Liver (tissue), 3 donors: Measurements from ENCODE around the gene RNF181.

Experiments
- ATF3 ChIP-seq: IDR thresholded peaks from 2 replicates; pipeline ENCODE4 v1.6.1; 2016; ENCODE audit warnings: antibody characterized with exemption
- CTCF ChIP-seq: fragments of 150-350 bp; IDR thresholded peaks from 2 replicates; pipeline ENCODE4 v1.5.1; 2017; ENCODE audit warnings: improper control_type of control experiment, low read depth, low read length; ENCODE audit not compliant: missing input control
- FOXA2 ChIP-seq: IDR thresholded peaks from 2 replicates; pipeline ENCODE4 v1.6.1; 2016; ENCODE audit warnings: antibody characterized with exemption
- HNF4A ChIP-seq, 2 donors: conservative IDR thresholded peaks; 2 replicates each; pipeline ENCODE4 v1.6.1; 2016; ENCODE audit warnings: antibody characterized with exemption in 2 of 2, mild to moderate bottlenecking in 2 of 2
- JUND ChIP-seq, 2 donors: IDR thresholded peaks; 2 replicates each; pipeline ENCODE4 v1.6.1; 2016; ENCODE audit warnings: antibody characterized with exemption in 2 of 2
- REST ChIP-seq: IDR thresholded peaks from 2 replicates; pipeline ENCODE4 v1.6.1; 2016; ENCODE audit warnings: antibody characterized with exemption, mild to moderate bottlenecking
- SP1 ChIP-seq: IDR thresholded peaks from 2 replicates; pipeline ENCODE4 v1.6.1; 2018; ENCODE audit warnings: antibody characterized with exemption, mild to moderate bottlenecking
- TAF1 ChIP-seq: conservative IDR thresholded peaks from 2 replicates; pipeline ENCODE4 v1.6.1; 2016; ENCODE audit warnings: antibody characterized with exemption, mild to moderate bottlenecking
- YY1 ChIP-seq: IDR thresholded peaks from 2 replicates; pipeline ENCODE4 v1.6.1; 2016; ENCODE audit warnings: antibody characterized with exemption, mild to moderate bottlenecking
- donor health status: healthy.
- donor health status: healthy.

DNA sequence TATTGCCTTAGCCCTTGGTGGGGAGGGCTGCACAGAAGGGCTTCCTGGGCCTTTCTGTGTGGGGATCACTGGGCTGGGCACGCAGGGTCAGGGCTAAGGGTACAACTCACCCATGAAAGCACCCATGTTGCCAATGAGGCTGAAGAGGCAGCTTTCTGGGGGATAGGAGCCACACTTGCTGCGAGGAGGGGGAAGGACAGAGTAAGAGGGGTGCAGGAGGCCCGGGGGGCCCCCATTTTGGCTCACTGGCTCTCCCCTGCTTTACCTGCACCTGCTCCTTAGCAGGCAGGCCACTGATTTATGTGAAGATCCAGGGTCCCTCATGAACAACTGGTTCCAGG, 4.7 kb downstream of the RNF181 start:
- no peak for TF ChIP-seq REST
- no peak for TF ChIP-seq CTCF
- no peak for TF ChIP-seq ATF3
- TF ChIP-seq YY1, result no peak
- no peak for TF ChIP-seq HNF4A (conservative IDR thresholded peaks at IDR 0.05)
- TF ChIP-seq TAF1, result no peak
- TF ChIP-seq SP1, result no peak
- TF ChIP-seq JUND (IDR thresholded peaks at IDR 0.05), result no peak
- TF ChIP-seq FOXA2, result no peak
